B cell (primary cell): ENCODE measurements around the gene CHRNA5. TPM values are rescaled to one million over a fixed set of nuclear protein-coding genes. Genes with fewer than 3 reads are reported as not detected.
A peak's percentile ranks its signal among the peaks of the same experiment; 100 is the strongest.

ENCODE experiments used
- ATAC-seq: fragments of 200-7000 bp; cut with Tn5 transposase; one replicate; pipeline ENCODE4 v1.10.0; 2021; ENCODE audit warnings: low read depth, mild to moderate bottlenecking, moderate number of reproducible peaks, moderate library complexity
- CTCF ChIA-PET: fragments of 350-600 bp; sonication (Branson Sonifier 250); formaldehyde crosslinking; loops from one replicate; lab custom pipeline; 2021; ENCODE audit warnings: antibody characterized with exemption, inconsistent platforms; lab: Charles Lee
- POLR2A ChIA-PET: fragments of 350-600 bp; sonication (Branson Sonifier 250); formaldehyde crosslinking; loops from one replicate; lab custom pipeline; 2021; ENCODE audit warnings: antibody characterized with exemption; lab: Charles Lee
- DNase-seq: peaks from one replicate; pipeline ENCODE4 v3.0.0; 2013
- H2AFZ ChIP-seq: 2 replicates; pipeline ENCODE4 v1.6.1; 2012; ENCODE audit warnings: mild to moderate bottlenecking, low read depth, low read length; ENCODE audit not compliant: insufficient read depth, poor library complexity, severe bottlenecking
- H3K27ac ChIP-seq, 2 donors: 1 replicate in 1 of 2; 2 replicates in 1 of 2; pipeline ENCODE4 v1.5.1; 2012 to 2013; ENCODE audit warnings: low read length in 2 of 2, mild to moderate bottlenecking in 2 of 2, moderate library complexity in 1 of 2
- H3K27me3 ChIP-seq, 4 experiments: fragments of 200-600 bp in 1 of 4; sonication (generic) in 1 of 4; replicated peaks in 1 of 4; 1 replicate in 2 of 4; 2 replicates in 2 of 4; pipeline versions ENCODE4 v1.6.1 to v1.7.0; 2013 to 2016; ENCODE audit warnings: low read length in 3 of 4, mild to moderate bottlenecking in 2 of 4, mixed read lengths in 1 of 4, moderate library complexity in 1 of 4; ENCODE audit not compliant: insufficient read depth in 4 of 4, control insufficient read depth in 3 of 4; ENCODE audit errors: control extremely low read depth in 1 of 4
- H3K36me3 ChIP-seq, 2 experiments: replicated peaks in 1 of 2; 1 replicate in 1 of 2; 2 replicates in 1 of 2; pipeline versions ENCODE4 v1.6.1 to v1.7.1; 2013; ENCODE audit warnings: low read length in 1 of 2; ENCODE audit not compliant: insufficient read depth in 2 of 2, control insufficient read depth in 1 of 2; ENCODE audit errors: control extremely low read depth in 1 of 2, extremely low read depth in 1 of 2
- H3K4me1 ChIP-seq, 2 donors: fragments of 200-600 bp in 1 of 2; sonication (generic) in 1 of 2; 1 replicate in 1 of 2; 2 replicates in 1 of 2; pipeline versions ENCODE4 v1.5.1 to v1.6.1; 2013 to 2017; ENCODE audit warnings: low read length in 2 of 2; ENCODE audit not compliant: control insufficient read depth in 2 of 2, insufficient read depth in 2 of 2
- H3K4me2 ChIP-seq: replicated peaks from 2 replicates; pipeline ENCODE3; 2012; ENCODE audit warnings: mild to moderate bottlenecking, low read depth, low read length; ENCODE audit not compliant: poor library complexity, severe bottlenecking
- H3K4me3 ChIP-seq, 5 experiments: fragments of 200-600 bp in 1 of 5; sonication (generic) in 1 of 5; 1 replicate in 3 of 5; 2 replicates in 2 of 5; pipeline versions ENCODE4 v1.5.1 to v1.7.0; 2011 to 2016; ENCODE audit warnings: low read length in 4 of 5, mild to moderate bottlenecking in 4 of 5, low read depth in 2 of 5, control low read depth in 1 of 5, moderate library complexity in 1 of 5; ENCODE audit not compliant: insufficient read depth in 1 of 5; ENCODE audit errors: control extremely low read depth in 1 of 5, extremely low read depth in 1 of 5
- H3K79me2 ChIP-seq: fragments of 200-600 bp; sonication (generic); one replicate; pipeline ENCODE4 v1.6.0; 2016; ENCODE audit warnings: low read length; ENCODE audit not compliant: control insufficient read depth, insufficient read depth
- H3K9ac ChIP-seq: fragments of 200-600 bp; sonication (generic); 2 replicates; pipeline ENCODE4 v1.6.1; 2017; ENCODE audit warnings: mild to moderate bottlenecking, low read length, moderate library complexity
- H3K9me3 ChIP-seq, 3 donors: one replicate each; pipeline versions ENCODE4 v1.6.1 to v1.7.1; 2013; ENCODE audit warnings: low read length in 2 of 3; ENCODE audit not compliant: control insufficient read depth in 2 of 3, insufficient read depth in 1 of 3; ENCODE audit errors: control extremely low read depth in 1 of 3
- H4K20me1 ChIP-seq: 2 replicates; pipeline ENCODE4 v1.6.0; 2012; ENCODE audit warnings: mild to moderate bottlenecking, low read length; ENCODE audit not compliant: insufficient read depth, control insufficient read depth, poor library complexity, severe bottlenecking
- H3K27ac Mint-ChIP-seq: one replicate; pipeline ENCODE4 v1.8.0; 2021; ENCODE audit warnings: mixed read lengths
- H3K27me3 Mint-ChIP-seq: one replicate; pipeline ENCODE4 v1.8.0; 2021; ENCODE audit warnings: mixed read lengths
- H3K4me1 Mint-ChIP-seq: one replicate; pipeline ENCODE4 v1.8.0; 2021; ENCODE audit warnings: mixed read lengths
- H3K4me3 Mint-ChIP-seq: one replicate; pipeline ENCODE4 v1.8.0; 2021; ENCODE audit warnings: mixed read lengths
- H3K9me3 Mint-ChIP-seq: one replicate; pipeline ENCODE4 v1.8.0; 2022; ENCODE audit warnings: mixed read lengths; ENCODE audit not compliant: insufficient read depth
- CTCF ChIP-seq: fragments of 200-600 bp; IDR thresholded peaks from one replicate; pipeline ENCODE4 v1.8.0; 2022; ENCODE audit warnings: antibody characterized with exemption, mild to moderate bottlenecking
- EZH2 ChIP-seq: IDR thresholded peaks from 2 replicates; pipeline ENCODE4 v1.6.1; 2012; ENCODE audit warnings: borderline replicate concordance, low read depth, mild to moderate bottlenecking, moderate library complexity, low read length; ENCODE audit not compliant: insufficient read depth, poor library complexity, severe bottlenecking
- WGBS: methylation state at CpG from one replicate; pipeline ENCODE4 v1.1.5; 2013; ENCODE audit warnings: missing lambda C conversion rate; ENCODE audit not compliant: insufficient coverage; 5-methylcytosine and 5-hydroxymethylcytosine counted together
- intact Hi-C: fragments of 100-400 bp; cut with micrococcal nuclease; formaldehyde crosslinking; loops from one replicate; pipeline ENCODE4 v1.10.0; 2022
- polyA plus RNA-seq: library from polyadenylated mRNA; depleted of rRNA; stranded (reverse); fragments of >200 nt; gene quantifications from 2 replicates; pipeline ENCODE4 v1.2.3, GENCODE V29; 2012
- total RNA-seq, 2 donors: library from RNA; stranded (reverse); fragments of 120-200 nt in 1 of 2; gene quantifications; 1 replicate in 1 of 2; 2 replicates in 1 of 2; pipeline versions ENCODE4 v1.2.3 to v1.2.4, GENCODE V29; 2013 to 2022

Gene CHRNA5
- total and polyA plus RNA-seq, 2 donors (not counting 1 experiment from before 2014, with no cell fraction given): 0.09 to 1.2 TPM

GRCh38 chr15:78641102-78641748 is 75.9 kb downstream of the CHRNA5 start, which contains the start of gene CHRNB4:
TSS of gene CHRNB4 (minus strand) at chr15:78641210. CDS start at chr15:78641133, 77 bp downstream.
- CTCF ChIA-PET: interaction anchor here (1.4 kb wide), 1 partner anchor 110 kb away, joined by 4 read pairs; no protein-coding TSS in a partner anchor
- H3K4me1 Mint-ChIP-seq: peaks cover 10% of the 10 kb centered on the region
- WGBS: 20% methylated on average over 47 of the region's 47 CpGs
- H3K79me2 ChIP-seq: no peaks in the 10 kb centered on the region
- no peaks in the 10 kb centered on the region for H3K36me3 ChIP-seq
- no peak within 1 kb of the TSS for H3K27ac Mint-ChIP-seq
- H3K9ac ChIP-seq: peak within 1 kb of the TSS; percentile 65
- H3K27me3 ChIP-seq: peaks cover 0 to 20% (median 4%) of the 10 kb centered on the region in 4 experiments
- DNase-seq (peak; percentile 33), ATAC-seq (peak; percentile 55)
- intact Hi-C loops: no loop called here
- no peak within 1 kb of the TSS for H3K27ac ChIP-seq
- peak within 1 kb of the TSS; percentile 81 for H3K4me3 Mint-ChIP-seq
- peak within 1 kb of the TSS; percentile 62 for H2AFZ ChIP-seq
- no peaks in the 10 kb centered on the region for H3K9me3 Mint-ChIP-seq
- POLR2A ChIA-PET: no interaction called here
- TF ChIP-seq EZH2 (no peak), CTCF (no peak)
- H3K27me3 Mint-ChIP-seq: peaks cover 10% of the 10 kb centered on the region
- H3K9me3 ChIP-seq: peaks cover 0 to 3% (median 0%) of the 10 kb centered on the region in 3 donors
- peak within 1 kb of the TSS in 4 of 5 experiments; percentile 26 to 52 (median 46) for H3K4me3 ChIP-seq
- peaks cover 12% of the 10 kb centered on the region in 2 donors for H3K4me1 ChIP-seq
- no peaks in the 10 kb centered on the region for H4K20me1 ChIP-seq
- peak within 1 kb of the TSS; percentile 90 for H3K4me2 ChIP-seq

GRCh38 chr15:78641749-78642275 is 76.5 kb downstream of the CHRNA5 start:
- intact Hi-C loops: no loop called here
- peaks cover 10% of the 10 kb centered on the region for H3K4me1 Mint-ChIP-seq
- Histone ChIP-seq H3K79me2 (no peaks in the 10 kb centered on the region), H3K4me1 (peaks cover 12% of the 10 kb centered on the region in 2 donors), H3K27ac (no peak overlapping the region), H3K4me3 (no peak overlapping the region), H3K9me3 (peaks cover 0 to 3% (median 0%) of the 10 kb centered on the region in 3 donors), H3K36me3 (no peaks in the 10 kb centered on the region), H3K4me2 (no peak overlapping the region), H3K9ac (no peak overlapping the region), H2AFZ (no peak overlapping the region), H3K27me3 (peaks cover 0 to 20% (median 4%) of the 10 kb centered on the region in 4 experiments), H4K20me1 (no peaks in the 10 kb centered on the region)
- ChIA-PET POLR2A (no interaction called here), CTCF (interaction anchor here (1.4 kb wide), 1 partner anchor 109 kb away, joined by 4 read pairs; no protein-coding TSS in a partner anchor)
- no peak for ATAC-seq
- peaks cover 10% of the 10 kb centered on the region for H3K27me3 Mint-ChIP-seq
- no peaks in the 10 kb centered on the region for H3K9me3 Mint-ChIP-seq
- peak overlapping the region; percentile 81 for H3K4me3 Mint-ChIP-seq
- 77% methylated on average over 8 of the region's 11 CpGs for WGBS
- DNase-seq: no peak
- no peak overlapping the region for H3K27ac Mint-ChIP-seq
- no peak for TF ChIP-seq EZH2
- no peak for TF ChIP-seq CTCF
